Measurements from ENCODE around the gene MAML3.

DNA sequence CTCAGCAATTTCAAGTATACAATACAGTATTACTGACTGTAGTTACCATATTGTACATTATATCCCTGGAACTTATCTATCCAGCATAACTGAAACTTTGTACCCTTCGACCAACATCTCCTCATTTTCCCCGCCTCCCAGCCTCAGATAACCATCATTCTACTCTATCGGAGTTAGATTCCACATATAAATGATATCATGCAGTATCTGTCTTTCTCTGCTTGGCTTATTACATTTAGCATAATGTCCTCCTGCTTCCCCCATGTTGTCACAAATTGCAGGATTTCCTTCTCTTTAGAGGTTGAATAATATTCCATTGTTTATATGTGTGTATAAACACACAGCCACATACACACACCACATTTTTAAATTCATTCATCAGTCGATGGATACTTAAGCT lies 218.1 kb downstream of the MAML3 start:
- TF ChIP-seq, protein P1, sequence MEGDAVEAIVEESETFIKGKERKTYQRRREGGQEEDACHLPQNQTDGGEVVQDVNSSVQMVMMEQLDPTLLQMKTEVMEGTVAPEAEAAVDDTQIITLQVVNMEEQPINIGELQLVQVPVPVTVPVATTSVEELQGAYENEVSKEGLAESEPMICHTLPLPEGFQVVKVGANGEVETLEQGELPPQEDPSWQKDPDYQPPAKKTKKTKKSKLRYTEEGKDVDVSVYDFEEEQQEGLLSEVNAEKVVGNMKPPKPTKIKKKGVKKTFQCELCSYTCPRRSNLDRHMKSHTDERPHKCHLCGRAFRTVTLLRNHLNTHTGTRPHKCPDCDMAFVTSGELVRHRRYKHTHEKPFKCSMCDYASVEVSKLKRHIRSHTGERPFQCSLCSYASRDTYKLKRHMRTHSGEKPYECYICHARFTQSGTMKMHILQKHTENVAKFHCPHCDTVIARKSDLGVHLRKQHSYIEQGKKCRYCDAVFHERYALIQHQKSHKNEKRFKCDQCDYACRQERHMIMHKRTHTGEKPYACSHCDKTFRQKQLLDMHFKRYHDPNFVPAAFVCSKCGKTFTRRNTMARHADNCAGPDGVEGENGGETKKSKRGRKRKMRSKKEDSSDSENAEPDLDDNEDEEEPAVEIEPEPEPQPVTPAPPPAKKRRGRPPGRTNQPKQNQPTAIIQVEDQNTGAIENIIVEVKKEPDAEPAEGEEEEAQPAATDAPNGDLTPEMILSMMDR (IDR thresholded peaks at IDR 0.05; ENCODE audit: insufficient read depth, low read depth, low read length), result no peak
- TF ChIP-seq EZH2 (IDR thresholded peaks at IDR 0.05; ENCODE audit: insufficient read depth, low read length), result no peak

Data from astrocyte (in vitro differentiated cells and primary cell).